HG02798 (cell line): ENCODE measurements around the gene CCL4L2.
"Not testable (repeated sequence)": the region's sequence is repeated elsewhere in the genome, so short reads cannot be mapped to it uniquely, and the experiment has no call there.

Experiments used
- ATAC-seq: cut with Tn5 transposase; IDR thresholded peaks from one replicate; pipeline ENCODE4 v1.9.1; 2021; ENCODE audit warnings: mild to moderate bottlenecking; ENCODE audit not compliant: unreplicated experiment, poor library complexity

Gene CCL4L2

GRCh38 chr17:36219556-36219955 lies 8.7 kb downstream of the CCL4L2 start:
- not testable (repeated sequence) for ATAC-seq

- ATAC-seq, result not testable (repeated sequence)
These were observed 10.1 kb downstream of the CCL4L2 start for GRCh38 chr17:36220737-36221580.

- not testable (repeated sequence) for ATAC-seq
These were observed 10.8 kb downstream of the CCL4L2 start for GRCh38 chr17:36221581-36222100.

- not testable (repeated sequence) for ATAC-seq
These were observed 12.1 kb downstream of the CCL4L2 start for GRCh38 chr17:36222967-36223366.

GRCh38 chr17:36229644-36230043 lies 18.8 kb downstream of the CCL4L2 start:
- not testable (repeated sequence) for ATAC-seq

- ATAC-seq, result not testable (repeated sequence)
These were observed 31.2 kb downstream of the CCL4L2 start for GRCh38 chr17:36242046-36242445.
